GM18858 (cell line): ENCODE results near the gene GRAP.
"Not testable (repeated sequence)": the region's sequence is repeated elsewhere in the genome, so short reads cannot be mapped to it uniquely, and the experiment has no call there.

ENCODE experiments used
- ATAC-seq: cut with Tn5 transposase; IDR thresholded peaks from one replicate; pipeline ENCODE4 v1.9.1; 2021; ENCODE audit not compliant: unreplicated experiment

The GRAP gene

GRCh38 chr17:19046782-19047375 is at the start of gene GRAP:
TSS of gene GRAP (minus strand) at chr17:19046957. CDS start at chr17:19046926, 31 bp downstream.
- ATAC-seq: not testable (repeated sequence)

- ATAC-seq: not testable (repeated sequence)
Measured at GRCh38 chr17:19093684-19094438, 47.1 kb upstream of the GRAP start.

DNA sequence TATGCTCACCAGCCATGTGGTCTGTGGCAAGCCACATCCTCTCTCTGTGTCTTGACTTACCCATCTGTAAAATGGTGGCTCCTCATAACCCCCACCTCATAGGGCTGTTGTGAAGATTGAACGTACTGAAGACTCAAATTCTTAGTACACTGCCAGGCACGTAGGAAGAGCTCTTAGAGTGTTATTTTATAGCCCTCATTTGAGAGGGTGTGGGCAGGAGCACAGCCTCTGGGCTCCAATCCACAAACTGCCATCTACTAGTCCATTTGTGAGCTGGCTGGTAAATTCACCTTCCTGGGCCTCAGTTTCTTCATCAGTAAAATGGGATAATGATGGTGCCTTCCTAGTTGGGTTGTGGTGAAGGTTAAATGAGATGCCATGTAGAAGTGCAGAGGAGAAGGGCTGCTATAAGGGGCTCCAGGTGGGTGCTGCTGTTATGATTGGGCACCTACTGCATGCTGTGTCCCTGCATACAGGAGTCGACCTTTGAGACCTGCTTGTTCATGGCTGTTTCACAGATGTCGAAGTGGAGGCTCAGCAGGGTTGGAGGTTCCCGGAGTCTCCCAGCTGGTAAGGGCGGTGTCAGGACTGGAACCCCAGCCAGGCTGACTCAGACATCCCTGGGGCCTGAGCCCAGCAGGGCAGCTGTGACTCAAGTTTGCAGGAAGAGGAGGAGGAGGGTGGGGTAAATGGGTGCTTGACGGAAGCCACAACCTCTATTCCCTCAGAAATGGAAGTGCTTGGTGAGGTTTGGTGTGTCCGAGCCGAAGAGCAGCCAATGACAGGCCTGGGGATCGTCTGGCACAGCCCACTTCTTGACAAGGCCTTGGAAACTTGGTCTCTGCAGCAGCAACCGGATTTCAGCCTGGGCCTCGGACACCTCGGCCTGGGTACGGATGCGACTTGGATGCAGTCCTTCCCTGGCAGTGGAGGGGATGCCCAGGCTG is 46.3 kb upstream of the GRAP start:
- ATAC-seq: not testable (repeated sequence)

DNA sequence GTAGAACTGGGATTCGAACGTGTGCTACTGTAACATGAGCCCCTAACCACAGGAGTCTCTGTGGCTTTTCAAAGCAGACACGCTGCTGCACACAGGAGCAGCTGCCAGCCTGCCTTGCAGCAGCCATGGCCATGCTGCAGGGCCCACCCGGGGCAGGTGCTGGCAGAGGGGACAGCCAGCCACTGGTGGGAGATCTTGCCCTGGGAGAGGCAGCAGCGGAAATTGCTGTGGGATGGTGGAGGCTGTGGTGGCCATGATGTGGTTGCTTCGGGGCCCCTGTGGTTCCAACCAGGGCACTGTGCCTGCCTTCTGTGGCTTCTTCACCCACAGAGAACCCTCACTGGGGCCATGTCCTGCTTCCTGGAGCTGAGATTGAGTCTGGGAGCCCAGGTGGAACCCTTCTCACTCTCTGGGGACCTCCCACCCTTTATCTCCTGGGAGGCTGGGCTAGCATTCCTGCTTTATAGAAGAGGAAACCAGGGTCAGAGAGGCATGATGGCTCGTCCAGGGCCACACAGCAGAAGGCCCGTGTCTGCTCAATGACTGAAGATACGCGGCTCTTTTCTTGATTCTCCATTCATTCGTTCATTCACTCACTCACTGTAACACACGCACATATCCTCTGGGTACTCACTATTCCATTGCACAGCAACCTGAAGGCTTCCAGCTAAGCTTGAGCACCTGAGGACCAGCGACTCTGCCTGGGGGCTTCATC is 43.5 kb upstream of the GRAP start:
- ATAC-seq: peak; percentile 45

DNA sequence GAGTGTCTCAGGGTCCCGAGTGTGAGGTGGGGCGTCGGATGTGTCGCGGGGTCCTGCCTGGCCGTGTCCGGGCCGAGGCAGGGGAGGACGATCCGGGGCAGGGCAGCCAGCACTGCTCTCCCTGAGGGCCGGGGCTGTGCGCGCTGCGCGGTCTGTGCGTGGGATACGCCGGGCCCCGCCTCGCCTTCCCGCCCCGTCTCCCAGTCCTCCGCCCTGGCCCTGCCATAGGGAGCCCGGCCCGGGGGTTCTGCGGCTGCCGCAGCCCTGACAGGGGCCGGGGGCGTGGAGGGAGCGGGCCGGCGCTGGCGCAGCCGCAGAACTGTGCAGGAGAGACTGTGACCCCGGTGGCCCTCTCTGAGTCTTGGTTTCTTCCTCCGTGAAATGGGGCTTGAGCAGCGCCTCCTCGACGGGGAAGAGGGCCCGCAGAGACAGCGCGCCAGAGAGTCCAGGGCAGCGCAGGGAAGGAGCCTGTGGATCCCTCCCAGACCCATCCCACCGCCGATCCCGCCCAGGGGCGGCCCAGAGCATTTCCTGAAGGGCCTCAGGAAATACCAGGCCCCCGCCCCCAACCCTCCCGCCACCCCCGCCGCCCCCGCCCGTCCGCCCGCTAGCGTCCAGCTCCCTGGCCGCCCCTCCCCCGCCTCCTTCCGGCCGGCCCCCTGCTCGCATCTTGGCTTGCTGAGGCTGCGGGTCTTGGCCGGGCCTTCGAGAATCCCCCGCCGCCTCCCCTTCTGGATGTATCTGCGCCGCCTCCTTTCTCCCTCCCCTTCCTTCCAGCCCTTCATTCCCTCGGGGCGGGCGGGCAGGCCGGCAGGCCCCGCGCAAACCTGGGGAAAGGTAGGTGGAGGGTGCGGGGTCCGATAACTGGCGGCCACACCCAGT is 42.3 kb upstream of the GRAP start:
- ATAC-seq: not testable (repeated sequence)

DNA sequence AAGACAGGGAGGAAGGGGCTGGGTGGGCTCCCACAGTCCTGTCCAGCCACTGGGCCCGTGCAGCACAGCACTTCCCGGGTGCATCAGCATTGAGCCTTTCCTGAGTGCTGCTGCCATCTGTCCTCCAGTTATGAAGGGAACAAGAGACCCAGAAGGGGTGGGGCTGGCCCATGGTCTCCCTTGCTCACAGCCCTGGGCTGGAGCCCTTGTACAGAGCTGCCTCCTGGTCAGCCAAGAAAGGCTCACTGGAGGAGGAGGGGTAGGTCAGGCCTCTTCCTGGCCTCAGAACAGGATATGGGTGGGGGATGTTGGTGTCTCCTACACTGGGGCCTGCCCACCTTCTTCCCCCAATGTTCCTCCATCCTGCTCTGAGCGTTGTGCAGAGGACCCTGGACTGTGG is 30.6 kb upstream of the GRAP start:
- ATAC-seq: not testable (repeated sequence)

GRCh38 chr17:19076398-19077192 is 29.8 kb upstream of the GRAP start:
- peak; percentile 58 for ATAC-seq

DNA sequence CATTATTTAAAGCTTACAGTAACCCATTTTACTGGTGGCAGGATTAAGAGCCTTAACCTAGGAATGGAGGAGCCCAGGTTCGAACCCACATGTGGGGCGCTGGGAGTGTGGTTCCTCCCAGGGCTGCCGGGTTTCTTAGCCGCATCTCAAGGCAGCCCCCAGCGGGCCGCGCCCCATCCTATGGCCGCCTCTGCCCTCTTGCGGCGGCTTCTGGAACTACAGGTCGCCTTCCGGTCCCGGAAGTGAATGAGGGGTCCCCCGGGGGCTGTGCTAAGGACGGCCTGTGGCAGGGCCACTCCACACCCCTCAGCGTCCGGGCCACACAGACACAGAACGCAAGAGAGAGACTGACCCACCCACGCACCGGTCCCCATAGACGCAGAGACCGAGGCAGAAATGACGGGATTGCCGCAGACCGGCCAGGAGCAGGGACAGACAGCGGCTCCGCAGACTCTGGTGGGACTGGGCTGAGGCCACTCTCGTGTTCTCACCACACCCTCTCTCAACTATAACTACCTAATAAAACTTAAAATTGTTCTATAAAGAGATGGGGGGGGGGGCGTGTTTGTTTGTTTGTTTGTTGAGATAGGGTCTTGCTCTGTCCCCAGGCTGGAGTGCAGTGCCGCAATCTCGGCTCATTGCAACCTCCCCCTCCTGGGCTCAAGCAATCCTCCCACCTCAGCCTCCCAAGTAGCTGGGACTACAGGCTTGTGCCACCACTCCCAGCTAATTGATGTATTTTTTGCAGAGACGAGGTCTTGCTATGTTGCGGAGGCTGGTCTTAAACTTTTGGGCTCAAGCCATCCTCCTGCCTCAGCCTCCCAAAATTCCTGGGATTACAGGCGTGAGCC is 23.8 kb upstream of the GRAP start:
- peak; percentile 76 for ATAC-seq

DNA sequence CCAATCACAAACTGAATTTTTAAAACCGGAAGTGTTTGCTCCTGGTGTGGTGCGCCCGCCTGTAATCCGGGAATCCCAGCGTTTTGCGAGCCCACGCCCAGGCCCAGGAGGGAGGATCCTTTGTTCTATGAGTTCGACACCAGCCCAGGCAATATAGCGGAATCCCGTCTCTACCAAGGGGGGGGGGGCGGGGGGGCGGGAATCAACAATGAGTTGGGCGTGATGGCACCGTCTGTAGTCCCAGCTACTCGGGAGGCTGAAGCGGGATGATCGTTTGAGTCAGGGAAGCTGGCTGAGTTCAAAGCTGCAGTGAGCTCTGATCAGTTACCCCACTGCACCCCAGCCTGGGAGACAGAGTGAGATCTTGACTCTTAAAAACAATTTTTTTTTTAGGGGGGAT is 17.6 kb upstream of the GRAP start:
- ATAC-seq: not testable (repeated sequence)

DNA sequence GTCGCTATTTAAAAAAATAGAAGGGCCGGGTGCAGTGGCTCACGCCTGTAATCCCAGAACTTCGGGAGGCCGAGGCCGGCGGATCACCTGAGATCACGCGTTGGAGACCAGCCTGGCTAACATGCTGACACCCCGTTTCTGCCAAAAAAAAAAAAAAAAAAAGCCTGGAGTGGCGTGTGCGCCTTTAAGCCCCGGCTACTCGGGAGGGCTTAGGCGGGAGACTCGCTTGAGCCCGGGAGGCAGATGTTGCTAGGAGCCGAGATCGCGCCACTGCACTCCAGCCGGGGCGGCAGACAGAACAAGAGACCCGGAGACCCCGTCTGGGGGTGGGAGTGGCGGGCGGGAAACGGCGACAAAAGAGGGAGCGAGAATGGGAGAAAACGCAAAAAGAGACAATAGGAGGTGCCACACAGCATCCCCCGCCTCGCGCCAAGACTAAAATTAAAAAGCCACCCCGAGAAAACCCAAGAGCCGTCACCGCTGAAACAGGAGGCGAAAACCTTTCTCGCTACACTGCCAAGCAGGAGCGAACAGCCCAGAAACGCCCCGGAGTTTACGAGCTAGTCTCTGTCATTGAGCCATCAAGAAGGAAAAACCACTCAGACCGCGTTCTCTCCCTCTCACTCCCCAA is 16.7 kb upstream of the GRAP start:
- not testable (repeated sequence) for ATAC-seq

DNA sequence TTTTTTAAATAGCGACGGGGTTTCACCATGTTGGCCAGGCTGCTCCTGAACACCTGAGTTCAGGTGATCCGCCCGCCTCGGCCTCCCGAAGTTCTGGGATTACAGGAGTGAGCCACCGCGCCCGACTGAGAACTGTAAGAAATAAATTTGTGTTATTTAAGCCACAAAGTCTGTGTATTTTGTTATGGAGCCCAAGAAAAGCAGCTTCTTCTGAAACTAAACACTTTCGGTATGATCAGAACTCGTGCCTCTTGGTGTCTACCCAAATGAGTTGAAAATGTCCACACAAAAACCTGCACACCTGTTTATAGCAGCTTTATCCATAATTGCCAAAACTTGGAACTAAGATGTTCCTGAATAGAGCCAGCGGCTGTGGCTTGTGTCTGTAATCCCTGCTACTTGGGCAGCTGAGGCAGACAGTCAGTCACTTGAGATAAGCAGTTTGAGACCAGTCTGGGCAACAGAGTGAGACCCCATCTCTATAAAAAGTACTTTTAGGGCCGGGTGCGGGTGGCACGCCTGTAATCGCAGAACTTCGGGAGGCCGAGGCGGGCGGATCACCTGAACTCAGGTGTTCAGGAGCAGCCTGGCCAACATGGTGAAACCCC is 16.1 kb upstream of the GRAP start:
- peak; percentile 48 for ATAC-seq

GRCh38 chr17:19062009-19062717 is 15.4 kb upstream of the GRAP start:
- peak; percentile 85 for ATAC-seq

DNA sequence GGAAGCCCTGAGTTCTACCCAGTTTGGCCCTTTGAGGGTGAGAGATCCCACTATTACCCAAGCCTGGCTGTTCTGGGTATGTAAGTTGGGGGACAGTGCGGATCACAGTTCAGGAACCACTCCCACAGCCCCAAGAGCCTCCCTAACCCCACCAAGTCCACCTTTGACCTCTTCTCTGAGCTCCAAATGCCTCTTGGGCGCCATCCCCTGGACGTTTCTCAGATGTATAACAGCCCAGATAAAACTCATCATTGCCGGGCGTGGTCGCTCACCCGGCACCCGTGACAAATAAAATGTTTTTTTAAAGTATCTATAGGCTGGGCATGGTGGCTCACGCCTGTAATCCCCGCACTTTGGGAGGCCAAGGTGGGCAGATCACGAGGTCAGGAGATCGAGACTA is 8.7 kb upstream of the GRAP start:
- peak; percentile 44 for ATAC-seq

DNA sequence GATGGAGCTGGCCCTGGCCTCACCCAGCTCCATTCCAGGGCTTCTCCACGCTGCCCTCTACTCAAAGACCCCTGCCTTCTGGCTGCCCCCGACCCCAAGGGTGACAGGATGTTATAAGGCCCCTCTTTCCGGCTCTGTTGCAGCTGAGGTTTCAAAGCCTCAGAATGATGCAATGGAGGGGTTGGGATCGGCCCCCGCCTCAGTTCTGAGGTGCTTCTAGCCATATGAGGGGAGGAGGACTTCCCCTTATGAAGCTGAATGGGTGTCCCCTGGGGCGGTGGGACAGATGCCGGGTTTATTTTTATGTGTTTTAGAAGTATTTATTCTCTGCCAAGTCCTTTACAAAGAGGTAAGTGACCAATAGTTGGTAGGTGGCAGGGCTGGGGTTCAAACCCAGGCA is 2.1 kb upstream of the GRAP start:
- not testable (repeated sequence) for ATAC-seq

- not testable (repeated sequence) for ATAC-seq
Measured at GRCh38 chr17:19047510-19047909, 753 bp upstream of the GRAP start.

GRCh38 chr17:19044643-19045042 is 2.1 kb downstream of the GRAP start:
- not testable (repeated sequence) for ATAC-seq

DNA sequence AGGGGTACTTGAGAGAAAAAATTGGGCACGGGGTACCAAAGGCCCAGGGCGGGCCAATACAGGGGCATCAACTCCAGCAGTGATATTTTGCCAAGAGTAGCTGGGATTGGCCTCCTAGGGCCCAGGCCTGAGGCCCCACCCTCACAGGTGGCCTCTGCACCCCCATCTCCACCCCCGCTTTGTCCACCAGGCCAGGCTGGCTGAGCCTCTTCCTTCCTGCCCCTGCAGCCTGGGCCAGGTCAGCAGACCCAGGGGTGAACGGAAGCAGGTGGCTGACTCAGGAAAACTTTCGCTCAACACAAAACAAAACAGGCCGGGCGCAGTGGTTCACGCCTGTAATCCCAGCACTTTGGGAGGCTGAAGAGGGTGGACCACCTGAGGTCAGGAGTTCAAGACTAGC is 3.7 kb downstream of the GRAP start:
- not testable (repeated sequence) for ATAC-seq
